GM12892 (cell line): ENCODE data around the gene MTG2.

Experiments used
- DNase-seq: peaks from one replicate; pipeline ENCODE4 v3.0.0; 2011; ENCODE audit not compliant: insufficient read length
- FAIRE-seq: peaks from 2 replicates; lab custom pipeline; 2011; peaks lifted over from hg19 to GRCh38; lab: Jason Lieb, UNC
- POLR2A ChIP-seq: IDR thresholded peaks from 2 replicates; pipeline ENCODE4 v1.6.1; 2011; ENCODE audit warnings: low read depth, low read length, control low read depth
- POLR2AphosphoS5 ChIP-seq: IDR thresholded peaks from 2 replicates; pipeline ENCODE4 v1.6.1; 2011; ENCODE audit warnings: low read depth, low read length, control low read depth
- TAF1 ChIP-seq: IDR thresholded peaks from 2 replicates; pipeline ENCODE4 v1.6.1; 2011; ENCODE audit warnings: low read depth, mild to moderate bottlenecking, control low read depth, low read length, borderline replicate concordance

The MTG2 gene

GRCh38 chr20:62245911-62246280 is 63.1 kb downstream of the MTG2 start:
- TF ChIP-seq TAF1 (no peak), POLR2AphosphoS5 (no peak), POLR2A (no peak)
- DNase-seq (no peak), FAIRE-seq (no peak)

GRCh38 chr20:62246431-62246830 is 63.6 kb downstream of the MTG2 start:
- FAIRE-seq, result no peak
- no peak for DNase-seq
- TF ChIP-seq POLR2A (no peak), TAF1 (no peak), POLR2AphosphoS5 (no peak)

- TF ChIP-seq TAF1 (no peak), POLR2AphosphoS5 (no peak), POLR2A (no peak)
- DNase-seq (no peak), FAIRE-seq (no peak)
Observed at GRCh38 chr20:62246872-62247652, 64.2 kb downstream of the MTG2 start.

GRCh38 chr20:62248890-62249560 is 66.2 kb downstream of the MTG2 start:
- no peak for FAIRE-seq
- DNase-seq, result no peak
- TF ChIP-seq TAF1, result no peak
- no peak for TF ChIP-seq POLR2AphosphoS5
- TF ChIP-seq POLR2A, result no peak

GRCh38 chr20:62252342-62252966 is 69.6 kb downstream of the MTG2 start:
- no peak for DNase-seq
- no peak for FAIRE-seq
- TF ChIP-seq POLR2AphosphoS5 (no peak), TAF1 (no peak), POLR2A (no peak)
